Endothelial cell of umbilical vein (primary cell): Measurements from ENCODE around the gene CCDC106. TPM values are rescaled to one million over a fixed set of nuclear protein-coding genes. Genes with fewer than 3 reads are reported as not detected.

ENCODE experiments used
- BruUV-seq: library from RNA; stranded (reverse); fragments of 400-500 nt; replicated peaks from 2 replicates; lab custom pipeline; 2021; lab: Mats Ljungman, UMichigan
- CTCF ChIA-PET: fragments of 300-600, 350-600 bp; sonication (Branson Sonifier 250); formaldehyde crosslinking; loops from one replicate; lab custom pipeline; 2021; ENCODE audit warnings: antibody characterized with exemption, inconsistent platforms; lab: Charles Lee
- POLR2A ChIA-PET: fragments of 300-600, 350-600 bp; sonication (Branson Sonifier 250); formaldehyde crosslinking; loops from one replicate; lab custom pipeline; 2021; ENCODE audit warnings: antibody characterized with exemption, inconsistent platforms; lab: Charles Lee
- DNase-seq: peaks from one replicate; pipeline ENCODE4 v3.0.0-alpha.2; 2011; ENCODE audit warnings: low read depth, low spot score
- FAIRE-seq: peaks from 2 replicates; lab custom pipeline; 2011; peaks lifted over from hg19 to GRCh38; lab: Jason Lieb, UNC
- H2AFZ ChIP-seq: 2 replicates; pipeline ENCODE4 v1.6.0; 2012; ENCODE audit warnings: low read depth, low read length, control low read depth, inconsistent platforms
- H3K27ac ChIP-seq: 2 replicates; pipeline ENCODE4 v1.5.1; 2011; ENCODE audit warnings: low read depth, mild to moderate bottlenecking, control low read depth, low read length, moderate library complexity; ENCODE audit not compliant: insufficient read depth
- H3K27me3 ChIP-seq, 2 experiments: 2 replicates each; pipeline versions ENCODE4 v1.6.0 to v1.6.1; 2011; ENCODE audit warnings: low read length in 2 of 2, mixed read lengths in 1 of 2; ENCODE audit not compliant: control insufficient read depth in 2 of 2, insufficient read depth in 2 of 2
- H3K36me3 ChIP-seq, 2 experiments: 2 replicates in 1 of 2; 3 replicates in 1 of 2; pipeline ENCODE4 v1.5.1; 2011; ENCODE audit warnings: low read length in 2 of 2, mild to moderate bottlenecking in 1 of 2, moderate library complexity in 1 of 2; ENCODE audit not compliant: control insufficient read depth in 2 of 2, insufficient read depth in 2 of 2; ENCODE audit errors: extremely low read depth in 1 of 2
- H3K4me1 ChIP-seq: 3 replicates; pipeline ENCODE4 v1.5.1; 2011; ENCODE audit warnings: mild to moderate bottlenecking, low read length; ENCODE audit not compliant: control insufficient read depth, insufficient read depth; ENCODE audit errors: extremely low read depth
- H3K4me2 ChIP-seq: 2 replicates; pipeline ENCODE4 v1.6.1; 2011; ENCODE audit warnings: low read length, control low read depth, mixed read lengths; ENCODE audit not compliant: insufficient read depth
- H3K4me3 ChIP-seq, 3 experiments: fragments of 200-600 bp in 1 of 3; sonication (generic), shearing (Covaris generic) in 1 of 3; replicated peaks in 1 of 3; 2 replicates each; pipeline ENCODE4 v1.5.1; 2011 to 2016; ENCODE audit warnings: control low read depth in 3 of 3, low read length in 3 of 3, mild to moderate bottlenecking in 2 of 3, inconsistent platforms in 1 of 3, low read depth in 1 of 3, moderate library complexity in 1 of 3; ENCODE audit not compliant: insufficient read depth in 1 of 3
- H3K79me2 ChIP-seq: 2 replicates; pipeline ENCODE4 v1.6.0; 2012; ENCODE audit warnings: low read length, inconsistent platforms; ENCODE audit not compliant: control insufficient read depth, insufficient read depth
- H3K9ac ChIP-seq: replicated peaks from 2 replicates; pipeline ENCODE3; 2011; ENCODE audit warnings: low read length, control low read depth; ENCODE audit not compliant: insufficient read depth; ENCODE audit errors: extremely low read depth
- H3K9me1 ChIP-seq: replicated peaks from 3 replicates; pipeline ENCODE4 v1.6.0; 2011; ENCODE audit warnings: mild to moderate bottlenecking, low read length; ENCODE audit not compliant: control insufficient read depth, insufficient read depth; ENCODE audit errors: extremely low read depth
- H3K9me3 ChIP-seq: replicated peaks from 2 replicates; pipeline ENCODE4 v1.5.1; 2012; ENCODE audit warnings: low read length, inconsistent platforms; ENCODE audit not compliant: control insufficient read depth, insufficient read depth
- H4K20me1 ChIP-seq: replicated peaks from 2 replicates; pipeline ENCODE3; 2011; ENCODE audit warnings: mild to moderate bottlenecking, low read length; ENCODE audit not compliant: control insufficient read depth, insufficient read depth; ENCODE audit errors: extremely low read depth
- EZH2 ChIP-seq: IDR thresholded peaks from 2 replicates; pipeline ENCODE4 v1.6.1; 2012; ENCODE audit warnings: borderline replicate concordance, low read depth, mild to moderate bottlenecking, moderate library complexity, low read length, inconsistent platforms; ENCODE audit not compliant: severe bottlenecking
- FOS ChIP-seq: IDR thresholded peaks from 2 replicates; pipeline ENCODE4 v1.6.1; 2011; ENCODE audit warnings: mild to moderate bottlenecking, low read length, moderate library complexity, borderline replicate concordance; ENCODE audit not compliant: insufficient read depth
- GATA2 ChIP-seq: IDR thresholded peaks from 2 replicates; pipeline ENCODE4 v1.7.0; 2011; ENCODE audit warnings: low read depth, mild to moderate bottlenecking, moderate library complexity, mixed read lengths, low read length; ENCODE audit not compliant: insufficient read length, insufficient read depth
- MYC ChIP-seq: IDR thresholded peaks from one replicate; pipeline ENCODE4 v1.6.1; 2011; ENCODE audit warnings: mild to moderate bottlenecking, low read depth, low read length
- POLR2A ChIP-seq: IDR thresholded peaks from 2 replicates; pipeline ENCODE4 v1.6.1; 2012; ENCODE audit warnings: low read depth, mild to moderate bottlenecking, control low read depth, low read length
- POLR2AphosphoS5 ChIP-seq: IDR thresholded peaks from 2 replicates; pipeline ENCODE4 v1.6.1; 2012; ENCODE audit warnings: low read depth, mild to moderate bottlenecking, control low read depth, low read length, moderate library complexity; ENCODE audit not compliant: insufficient read depth
- dilution Hi-C: fragments of 300-500 bp; cut with MboI; formaldehyde crosslinking; loops from one replicate; pipeline ENCODE4 v1.15.0; 2019; ENCODE audit warnings: low sequenced_read_pairs; ENCODE audit not compliant: extremely low pct_ligation_motif_present
- intact Hi-C: fragments of 100-400 bp; cut with micrococcal nuclease; formaldehyde crosslinking; loops from one replicate; pipeline ENCODE4 v1.10.0; 2022
- polyA plus RNA-seq, 4 experiments: library from polyadenylated mRNA; depleted of rRNA in 3 of 4; stranded (reverse) in 3 of 4; unstranded in 1 of 4; fragments of >200 nt; gene quantifications; 2 replicates each; pipeline versions ENCODE4 v1.2.1 to v1.2.3, GENCODE V29; 2011 to 2012; ENCODE audit warnings: missing spikeins in 1 of 4
- total RNA-seq: library from RNA; stranded (reverse); gene quantifications from 2 replicates; pipeline ENCODE4 v1.2.3, GENCODE V29; 2021
- TF ChIP-seq, protein P1 (sequence below), 2 donors: IDR thresholded peaks; 1 replicate in 1 of 2; 2 replicates in 1 of 2; pipeline ENCODE4 v1.5.1; 2011; ENCODE audit warnings: low read length in 2 of 2, mild to moderate bottlenecking in 2 of 2, moderate library complexity in 2 of 2, control low read depth in 1 of 2, inconsistent platforms in 1 of 2, low read depth in 1 of 2; ENCODE audit not compliant: insufficient read depth in 1 of 2; ENCODE audit errors: extremely low read depth in 1 of 2
- TF ChIP-seq, protein P2 (sequence below): IDR thresholded peaks from 2 replicates; pipeline ENCODE4 v1.6.1; 2011; ENCODE audit not compliant: insufficient read depth, insufficient read length

The CCDC106 gene
- total and polyA plus RNA-seq, 2 donors (not counting 3 experiments of a cell fraction or from before 2014, with no cell fraction given): 11.8 to 12.0 TPM

DNA sequence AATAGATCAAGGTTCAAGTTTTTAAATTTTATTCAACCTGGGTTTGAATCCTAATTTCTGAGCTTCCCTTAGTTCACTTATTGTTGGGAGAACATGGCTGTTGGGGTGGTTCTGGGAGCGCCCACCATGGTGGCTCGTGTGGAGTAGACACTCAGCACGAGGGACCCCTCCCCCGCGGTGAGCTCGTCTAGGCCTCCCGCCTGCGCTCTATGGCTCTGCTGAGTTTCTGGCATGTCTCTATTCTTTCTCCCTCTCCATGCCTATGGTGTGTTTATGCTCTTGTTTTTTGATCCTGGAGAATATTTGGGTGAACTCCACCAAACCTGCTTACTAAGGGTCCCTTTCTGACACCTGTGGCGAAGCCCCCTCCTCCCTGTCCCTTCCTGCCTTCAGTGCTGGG, 25.5 kb downstream of the CCDC106 start:
- Histone ChIP-seq H3K4me2 (no peak overlapping the region), H3K36me3 (peaks cover 15 to 24% of the 10 kb centered on the region in 2 experiments), H2AFZ (no peak overlapping the region), H3K9me3 (no peaks in the 10 kb centered on the region), H3K27me3 (no peaks in the 10 kb centered on the region), H3K4me1 (peaks cover 35% of the 10 kb centered on the region), H3K9ac (no peak overlapping the region), H3K79me2 (peaks cover 79% of the 10 kb centered on the region), H3K27ac (no peak overlapping the region), H4K20me1 (peaks cover 5% of the 10 kb centered on the region), H3K9me1 (no peaks in the 10 kb centered on the region), H3K4me3 (no peak overlapping the region)
- ChIA-PET CTCF (interaction anchor here (1.2 to 1.3 kb wide), 3 partner anchors 17 to 41 kb away, joined by 3 to 6 read pairs (median 6); partner anchors contain the start of gene U2AF2), POLR2A (interaction anchor here (1.3 kb wide), 1 partner anchor 9 kb away, joined by 3 read pairs; no protein-coding TSS in a partner anchor)
- intact Hi-C loops: no loop called here
- no TSS peak for BruUV-seq
- dilution Hi-C loops: no loop called here
- no peak for DNase-seq
- no peak for FAIRE-seq
- TF ChIP-seq MYC (no peak), EZH2 (no peak), GATA2 (no peak), POLR2A (no peak), FOS (no peak), POLR2AphosphoS5 (no peak)
- TF ChIP-seq, protein P1, sequence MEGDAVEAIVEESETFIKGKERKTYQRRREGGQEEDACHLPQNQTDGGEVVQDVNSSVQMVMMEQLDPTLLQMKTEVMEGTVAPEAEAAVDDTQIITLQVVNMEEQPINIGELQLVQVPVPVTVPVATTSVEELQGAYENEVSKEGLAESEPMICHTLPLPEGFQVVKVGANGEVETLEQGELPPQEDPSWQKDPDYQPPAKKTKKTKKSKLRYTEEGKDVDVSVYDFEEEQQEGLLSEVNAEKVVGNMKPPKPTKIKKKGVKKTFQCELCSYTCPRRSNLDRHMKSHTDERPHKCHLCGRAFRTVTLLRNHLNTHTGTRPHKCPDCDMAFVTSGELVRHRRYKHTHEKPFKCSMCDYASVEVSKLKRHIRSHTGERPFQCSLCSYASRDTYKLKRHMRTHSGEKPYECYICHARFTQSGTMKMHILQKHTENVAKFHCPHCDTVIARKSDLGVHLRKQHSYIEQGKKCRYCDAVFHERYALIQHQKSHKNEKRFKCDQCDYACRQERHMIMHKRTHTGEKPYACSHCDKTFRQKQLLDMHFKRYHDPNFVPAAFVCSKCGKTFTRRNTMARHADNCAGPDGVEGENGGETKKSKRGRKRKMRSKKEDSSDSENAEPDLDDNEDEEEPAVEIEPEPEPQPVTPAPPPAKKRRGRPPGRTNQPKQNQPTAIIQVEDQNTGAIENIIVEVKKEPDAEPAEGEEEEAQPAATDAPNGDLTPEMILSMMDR (IDR thresholded peaks at IDR 0.05; ENCODE audit: extremely low read depth in 1 of 2, insufficient read depth in 1 of 2, low read depth in 1 of 2, low read length in 2 of 2): no peak
- TF ChIP-seq, protein P2, sequence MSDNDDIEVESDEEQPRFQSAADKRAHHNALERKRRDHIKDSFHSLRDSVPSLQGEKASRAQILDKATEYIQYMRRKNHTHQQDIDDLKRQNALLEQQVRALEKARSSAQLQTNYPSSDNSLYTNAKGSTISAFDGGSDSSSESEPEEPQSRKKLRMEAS: no peak
